ENCODE data around the gene SHE. TPM values are rescaled to one million over a fixed set of nuclear protein-coding genes. Genes with fewer than 3 reads are reported as not detected.

Gene SHE
- total RNA-seq: 10 to 100 TPM in 1 of 4 donors, 1 to 10 TPM in 1, under 1 TPM in 2; 0.19 to 13.4 (median 4.1) TPM

- TF ChIP-seq CTCF (IDR thresholded peaks at IDR 0.05): no peak
- peak in 1 of 4 donors; percentile 24 for TF ChIP-seq POLR2A (IDR thresholded peaks at IDR 0.05)
- DNase-seq: no peak
- peaks cover 0 to 70% (median 7%) of the 10 kb centered on the region in 4 donors for H3K27me3 ChIP-seq
- 10% methylated on average over 2 of the region's 90 CpGs; no CpG with 5 or more reads in 1 of the 2 donors for WGBS, 2 donors
- no peaks in the 10 kb centered on the region for H3K9me3 ChIP-seq
- H3K36me3 ChIP-seq: no peaks in the 10 kb centered on the region
- H3K4me1 ChIP-seq: peaks cover 9 to 40% (median 12%) of the 10 kb centered on the region in 3 donors
- H3K4me3 ChIP-seq: peak within 1 kb of the TSS; percentile 35 to 77 (median 48)
- intact Hi-C loops (cut with DNase I): no loop called here
- peak within 1 kb of the TSS; percentile 30 to 83 (median 72) for H3K27ac ChIP-seq
These were observed at the start of gene SHE, which contains the start of gene TDRD10 for GRCh38 chr1:154502066-154502743. Gene SHE, minus strand, starts transcription at chr1:154502412. Its CDS starts 386 bp downstream, at chr1:154502026. Gene TDRD10, plus strand, starts transcription at chr1:154502219. Its CDS starts 4,685 bp downstream, at chr1:154506904.

GRCh38 chr1:154551474-154551873 is 49.3 kb upstream of the SHE start:
- peaks cover 18 to 85% (median 19%) of the 10 kb centered on the region in 3 donors for H3K4me1 ChIP-seq
- H3K27me3 ChIP-seq: no peaks in the 10 kb centered on the region
- no peak for TF ChIP-seq POLR2A (IDR thresholded peaks at IDR 0.05)
- TF ChIP-seq CTCF (IDR thresholded peaks at IDR 0.05): no peak
- WGBS, 2 donors: 87% methylated on average over 3 of the region's 4 CpGs; no CpG with 5 or more reads in 1 of the 2 donors
- H3K9me3 ChIP-seq: no peaks in the 10 kb centered on the region
- H3K4me3 ChIP-seq: no peak overlapping the region
- intact Hi-C loops (cut with DNase I): no loop called here
- peaks cover 45 to 78% (median 61%) of the 10 kb centered on the region in 3 donors for H3K36me3 ChIP-seq
- peak overlapping the region in 3 of 4 donors; percentile 53 to 75 (median 64) for H3K27ac ChIP-seq
- no peak for DNase-seq

DNA sequence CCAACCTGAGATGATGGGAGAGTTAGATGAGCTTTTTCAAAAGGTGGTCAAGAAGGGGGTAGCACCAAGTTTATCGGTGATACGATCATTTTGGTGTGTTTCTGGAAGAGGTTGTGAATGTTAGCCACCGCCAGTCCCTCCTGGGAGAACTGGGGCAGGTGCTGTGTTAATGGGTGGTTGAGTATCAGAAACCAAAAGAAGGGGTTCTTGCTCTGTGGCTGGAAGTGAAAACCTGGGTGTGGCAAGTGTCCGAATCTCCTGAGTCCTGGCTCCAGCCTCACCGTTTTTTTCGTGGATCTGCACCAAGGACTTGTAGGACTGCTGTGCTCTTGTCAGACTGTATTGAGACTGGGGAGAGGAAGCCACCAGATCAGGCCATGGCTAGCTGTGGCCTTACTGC is 48.4 kb upstream of the SHE start:
- H3K4me1 ChIP-seq: peaks cover 12 to 78% (median 13%) of the 10 kb centered on the region in 3 donors
- DNase-seq: no peak
- intact Hi-C loops (cut with DNase I): no loop called here

GRCh38 chr1:154550070-154550469 is 47.9 kb upstream of the SHE start:
- peaks cover 36 to 64% (median 54%) of the 10 kb centered on the region in 3 donors for H3K36me3 ChIP-seq
- WGBS, 2 donors: 62 to 71% methylated on average over 5 of the region's 5 CpGs

More for the DNA sequence above, 48.4 kb upstream of the SHE start:
- Histone ChIP-seq H3K4me3 (no peak overlapping the region), H3K27me3 (no peaks in the 10 kb centered on the region), H3K36me3 (peaks cover 42 to 70% (median 60%) of the 10 kb centered on the region in 3 donors), H3K9me3 (no peaks in the 10 kb centered on the region), H3K27ac (peak overlapping the region in 3 of 4 donors; percentile 53 to 75 (median 64))
- TF ChIP-seq POLR2A (IDR thresholded peaks at IDR 0.05) (no peak), CTCF (IDR thresholded peaks at IDR 0.05) (no peak)
- WGBS, 2 donors: 59 to 68% methylated on average over 5 to 6 of the region's 6 CpGs

More at GRCh38 chr1:154550070-154550469, 47.9 kb upstream of the SHE start:
- Histone ChIP-seq H3K27ac (no peak overlapping the region), H3K4me3 (no peak overlapping the region), H3K27me3 (no peaks in the 10 kb centered on the region), H3K4me1 (peaks cover 11 to 74% (median 13%) of the 10 kb centered on the region in 3 donors), H3K9me3 (no peaks in the 10 kb centered on the region)
- no peak for DNase-seq
- intact Hi-C loops (cut with DNase I): no loop called here
- TF ChIP-seq POLR2A (IDR thresholded peaks at IDR 0.05) (no peak), CTCF (IDR thresholded peaks at IDR 0.05) (no peak)
